Measurements from ENCODE around the gene TREML2.
"Not testable (repeated sequence)": the region's sequence is repeated elsewhere in the genome, so short reads cannot be mapped to it uniquely, and the experiment has no call there.

TREML2 gene

DNA sequence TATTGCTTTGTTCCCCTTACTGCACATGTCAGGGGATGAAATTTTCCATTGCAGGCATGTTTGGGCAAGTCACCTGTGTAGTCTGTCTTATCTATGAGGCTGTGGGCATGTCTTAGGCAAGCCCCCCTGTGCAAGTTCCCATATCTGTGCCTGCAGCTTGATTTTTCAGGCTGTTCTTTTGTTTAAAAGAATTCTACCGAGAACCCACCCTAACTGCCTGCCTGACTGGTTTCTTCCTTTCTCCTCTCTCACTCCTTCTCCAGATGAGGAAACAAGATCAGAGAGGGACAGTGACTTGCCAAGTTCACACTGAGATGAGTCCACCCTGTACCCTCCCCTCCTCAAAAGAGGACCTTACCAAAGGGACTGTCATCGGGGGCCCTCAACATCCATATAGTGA, 11.0 kb downstream of the TREML2 start:
- Histone ChIP-seq H3K79me1 (replicated peaks; ENCODE audit: low read length, poor library complexity, severe bottlenecking) (no peaks in the 10 kb centered on the region), H4K8ac (ENCODE audit: low read length) (no peak overlapping the region), H3K4me2 (ENCODE audit: low read length, poor library complexity, severe bottlenecking) (no peak overlapping the region), H2AFZ (ENCODE audit: low read depth, low read length) (no peak overlapping the region), H3K23ac (ENCODE audit: low read length in 2 of 2) (no peak overlapping the region), H3K9me3 (ENCODE audit: control insufficient read depth, low read length) (peaks cover 12% of the 10 kb centered on the region), H3K4ac (ENCODE audit: low read depth in 1 of 2, low read length in 2 of 2) (no peak overlapping the region), H4K91ac (ENCODE audit: low read length) (no peak overlapping the region), H3K36me3 (ENCODE audit: control insufficient read depth in 1 of 2, insufficient read depth in 2 of 2, low read depth in 1 of 2, low read length in 2 of 2) (no peaks in the 10 kb centered on the region), H3K9ac (ENCODE audit: low read length) (no peak overlapping the region), H3K27me3 (ENCODE audit: control insufficient read depth in 1 of 2, insufficient read depth in 1 of 2, low read length in 2 of 2) (peaks cover 40 to 44% of the 10 kb centered on the region in 2 experiments), H3K4me3 (ENCODE audit: insufficient read depth in 1 of 2, low read depth in 1 of 2, low read length in 2 of 2) (no peak overlapping the region), H2BK5ac (ENCODE audit: low read depth, low read length, poor library complexity, severe bottlenecking) (no peak overlapping the region), H2BK12ac (ENCODE audit: low read length in 2 of 2) (no peak overlapping the region), H3K14ac (ENCODE audit: low read length in 2 of 2) (no peak overlapping the region), H3K4me1 (ENCODE audit: control insufficient read depth, insufficient read depth, low read depth, low read length) (no peaks in the 10 kb centered on the region), H2BK120ac (ENCODE audit: low read depth, low read length) (no peak overlapping the region), H3K18ac (ENCODE audit: low read depth in 1 of 2, low read length in 2 of 2) (no peak overlapping the region), H3K27ac (ENCODE audit: low read length, poor library complexity, severe bottlenecking) (no peak overlapping the region), H2BK15ac (ENCODE audit: low read depth, poor library complexity, severe bottlenecking) (no peak overlapping the region), H2AK5ac (ENCODE audit: low read length, severe bottlenecking) (no peak overlapping the region)
- WGBS, result 100% methylated on average over 1 of the region's 2 CpGs
- DNase-seq, result no peak

- not testable (repeated sequence) for H3K18ac ChIP-seq (ENCODE audit: low read depth in 1 of 2, low read length in 2 of 2); H3K23ac ChIP-seq (ENCODE audit: low read length in 2 of 2); H3K27ac ChIP-seq (ENCODE audit: low read length, poor library complexity, severe bottlenecking); H2BK5ac ChIP-seq (ENCODE audit: low read depth, low read length, poor library complexity, severe bottlenecking); H2BK120ac ChIP-seq (ENCODE audit: low read depth, low read length); H4K91ac ChIP-seq (ENCODE audit: low read length); H2AK5ac ChIP-seq (ENCODE audit: low read length, severe bottlenecking); H2BK12ac ChIP-seq (ENCODE audit: low read length in 2 of 2); H3K4me1 ChIP-seq (ENCODE audit: control insufficient read depth, insufficient read depth, low read depth, low read length); H2AFZ ChIP-seq (ENCODE audit: low read depth, low read length); H3K14ac ChIP-seq (ENCODE audit: low read length in 2 of 2); H3K4ac ChIP-seq (ENCODE audit: low read depth in 1 of 2, low read length in 2 of 2); H3K4me2 ChIP-seq (ENCODE audit: low read length, poor library complexity, severe bottlenecking); H3K79me1 ChIP-seq (replicated peaks; ENCODE audit: low read length, poor library complexity, severe bottlenecking); H3K4me3 ChIP-seq (ENCODE audit: insufficient read depth in 1 of 2, low read depth in 1 of 2, low read length in 2 of 2); H4K8ac ChIP-seq (ENCODE audit: low read length); H3K36me3 ChIP-seq (ENCODE audit: control insufficient read depth in 1 of 2, insufficient read depth in 2 of 2, low read depth in 1 of 2, low read length in 2 of 2); H2BK15ac ChIP-seq (ENCODE audit: low read depth, poor library complexity, severe bottlenecking); H3K9ac ChIP-seq (ENCODE audit: low read length); DNase-seq
- peaks cover 12% of the 10 kb centered on the region for H3K9me3 ChIP-seq (ENCODE audit: control insufficient read depth, low read length)
- peaks cover 35 to 37% of the 10 kb centered on the region in 2 experiments for H3K27me3 ChIP-seq (ENCODE audit: control insufficient read depth in 1 of 2, insufficient read depth in 1 of 2, low read length in 2 of 2)
Measured at GRCh38 chr6:41189046-41189445, 11.9 kb downstream of the TREML2 start.

- peaks cover 31 to 36% of the 10 kb centered on the region in 2 experiments for H3K27me3 ChIP-seq (ENCODE audit: control insufficient read depth in 1 of 2, insufficient read depth in 1 of 2, low read length in 2 of 2)
- no peak overlapping the region for H2BK15ac ChIP-seq (ENCODE audit: low read depth, poor library complexity, severe bottlenecking)
- peaks cover 12% of the 10 kb centered on the region for H3K9me3 ChIP-seq (ENCODE audit: control insufficient read depth, low read length)
- H2BK5ac ChIP-seq (ENCODE audit: low read depth, low read length, poor library complexity, severe bottlenecking), result no peak overlapping the region
- H4K91ac ChIP-seq (ENCODE audit: low read length), result no peak overlapping the region
- no peak overlapping the region for H2BK12ac ChIP-seq (ENCODE audit: low read length in 2 of 2)
- no peak overlapping the region for H3K4ac ChIP-seq (ENCODE audit: low read depth in 1 of 2, low read length in 2 of 2)
- H3K36me3 ChIP-seq (ENCODE audit: control insufficient read depth in 1 of 2, insufficient read depth in 2 of 2, low read depth in 1 of 2, low read length in 2 of 2), result no peaks in the 10 kb centered on the region
- no peak overlapping the region for H3K4me3 ChIP-seq (ENCODE audit: insufficient read depth in 1 of 2, low read depth in 1 of 2, low read length in 2 of 2)
- WGBS, result 77% methylated on average over 8 of the region's 8 CpGs
- H2AK5ac ChIP-seq (ENCODE audit: low read length, severe bottlenecking), result no peak overlapping the region
- no peaks in the 10 kb centered on the region for H3K79me1 ChIP-seq (replicated peaks; ENCODE audit: low read length, poor library complexity, severe bottlenecking)
- no peak overlapping the region for H2AFZ ChIP-seq (ENCODE audit: low read depth, low read length)
- H3K4me1 ChIP-seq (ENCODE audit: control insufficient read depth, insufficient read depth, low read depth, low read length), result no peaks in the 10 kb centered on the region
- no peak overlapping the region for H3K27ac ChIP-seq (ENCODE audit: low read length, poor library complexity, severe bottlenecking)
- H3K4me2 ChIP-seq (ENCODE audit: low read length, poor library complexity, severe bottlenecking), result no peak overlapping the region
- DNase-seq, result no peak
- H2BK120ac ChIP-seq (ENCODE audit: low read depth, low read length), result no peak overlapping the region
- H3K9ac ChIP-seq (ENCODE audit: low read length), result no peak overlapping the region
- no peak overlapping the region for H3K14ac ChIP-seq (ENCODE audit: low read length in 2 of 2)
- H4K8ac ChIP-seq (ENCODE audit: low read length), result no peak overlapping the region
- H3K18ac ChIP-seq (ENCODE audit: low read depth in 1 of 2, low read length in 2 of 2), result no peak overlapping the region
- no peak overlapping the region for H3K23ac ChIP-seq (ENCODE audit: low read length in 2 of 2)
Measured at GRCh38 chr6:41187924-41188886, 12.7 kb downstream of the TREML2 start.

- Histone ChIP-seq H2BK5ac (ENCODE audit: low read depth, low read length, poor library complexity, severe bottlenecking) (no peak overlapping the region), H2AK5ac (ENCODE audit: low read length, severe bottlenecking) (no peak overlapping the region), H3K4me1 (ENCODE audit: control insufficient read depth, insufficient read depth, low read depth, low read length) (peaks cover 5% of the 10 kb centered on the region), H3K23ac (ENCODE audit: low read length in 2 of 2) (no peak overlapping the region), H3K79me1 (replicated peaks; ENCODE audit: low read length, poor library complexity, severe bottlenecking) (no peaks in the 10 kb centered on the region), H3K4me2 (ENCODE audit: low read length, poor library complexity, severe bottlenecking) (no peak overlapping the region), H3K4me3 (ENCODE audit: insufficient read depth in 1 of 2, low read depth in 1 of 2, low read length in 2 of 2) (no peak overlapping the region), H3K36me3 (ENCODE audit: control insufficient read depth in 1 of 2, insufficient read depth in 2 of 2, low read depth in 1 of 2, low read length in 2 of 2) (no peaks in the 10 kb centered on the region), H4K8ac (ENCODE audit: low read length) (no peak overlapping the region), H2BK12ac (ENCODE audit: low read length in 2 of 2) (no peak overlapping the region), H4K91ac (ENCODE audit: low read length) (no peak overlapping the region), H3K27ac (ENCODE audit: low read length, poor library complexity, severe bottlenecking) (no peak overlapping the region), H3K4ac (ENCODE audit: low read depth in 1 of 2, low read length in 2 of 2) (no peak overlapping the region), H3K27me3 (ENCODE audit: control insufficient read depth in 1 of 2, insufficient read depth in 1 of 2, low read length in 2 of 2) (peaks cover 29 to 39% of the 10 kb centered on the region in 2 experiments), H2AFZ (ENCODE audit: low read depth, low read length) (no peak overlapping the region), H3K9me3 (ENCODE audit: control insufficient read depth, low read length) (peaks cover 12% of the 10 kb centered on the region), H2BK15ac (ENCODE audit: low read depth, poor library complexity, severe bottlenecking) (no peak overlapping the region), H3K9ac (ENCODE audit: low read length) (no peak overlapping the region), H3K14ac (ENCODE audit: low read length in 2 of 2) (no peak overlapping the region), H2BK120ac (ENCODE audit: low read depth, low read length) (no peak overlapping the region), H3K18ac (ENCODE audit: low read depth in 1 of 2, low read length in 2 of 2) (no peak overlapping the region)
- WGBS, result 83% methylated on average over 7 of the region's 10 CpGs
- DNase-seq, result no peak
Measured at GRCh38 chr6:41186031-41186562, 14.9 kb downstream of the TREML2 start.

Measured in mesenchymal stem cell (in vitro differentiated cells and primary cell).